ENCODE results near the gene BRICD5.

DNA sequence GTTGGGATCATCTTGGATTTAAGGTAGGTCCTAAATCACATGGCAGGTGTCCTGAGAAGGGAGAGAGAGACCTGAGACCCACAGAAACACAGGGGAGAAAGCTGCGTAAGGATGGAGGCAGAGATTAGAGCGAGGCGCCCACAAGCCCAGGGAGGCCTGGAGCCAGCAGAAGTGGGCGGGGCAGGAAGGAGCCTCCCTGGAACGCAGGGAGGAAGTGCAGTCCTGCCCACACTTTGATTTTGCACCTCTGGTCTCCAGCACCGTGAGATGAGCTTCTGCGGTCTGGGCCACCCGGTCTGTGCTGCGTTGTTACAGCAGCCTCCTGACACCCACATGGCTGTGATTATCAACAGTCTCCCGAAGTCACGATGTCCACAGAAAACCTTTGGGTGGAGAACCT lies 31.9 kb upstream of the BRICD5 start:
- TF ChIP-seq, protein P1, sequence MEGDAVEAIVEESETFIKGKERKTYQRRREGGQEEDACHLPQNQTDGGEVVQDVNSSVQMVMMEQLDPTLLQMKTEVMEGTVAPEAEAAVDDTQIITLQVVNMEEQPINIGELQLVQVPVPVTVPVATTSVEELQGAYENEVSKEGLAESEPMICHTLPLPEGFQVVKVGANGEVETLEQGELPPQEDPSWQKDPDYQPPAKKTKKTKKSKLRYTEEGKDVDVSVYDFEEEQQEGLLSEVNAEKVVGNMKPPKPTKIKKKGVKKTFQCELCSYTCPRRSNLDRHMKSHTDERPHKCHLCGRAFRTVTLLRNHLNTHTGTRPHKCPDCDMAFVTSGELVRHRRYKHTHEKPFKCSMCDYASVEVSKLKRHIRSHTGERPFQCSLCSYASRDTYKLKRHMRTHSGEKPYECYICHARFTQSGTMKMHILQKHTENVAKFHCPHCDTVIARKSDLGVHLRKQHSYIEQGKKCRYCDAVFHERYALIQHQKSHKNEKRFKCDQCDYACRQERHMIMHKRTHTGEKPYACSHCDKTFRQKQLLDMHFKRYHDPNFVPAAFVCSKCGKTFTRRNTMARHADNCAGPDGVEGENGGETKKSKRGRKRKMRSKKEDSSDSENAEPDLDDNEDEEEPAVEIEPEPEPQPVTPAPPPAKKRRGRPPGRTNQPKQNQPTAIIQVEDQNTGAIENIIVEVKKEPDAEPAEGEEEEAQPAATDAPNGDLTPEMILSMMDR (IDR thresholded peaks at IDR 0.05), result no peak
- no peak for TF ChIP-seq POLR2A (IDR thresholded peaks at IDR 0.05)

Measured in thyroid gland (tissue), 4 donors.